Measurements from ENCODE around the gene SERTAD4. TPM values are rescaled to one million over a fixed set of nuclear protein-coding genes. Genes with fewer than 3 reads are reported as not detected.

Gene SERTAD4
- total and polyA plus RNA-seq, 2 experiments from 2014 or later = 0.97 to 1.0 TPM

- no peaks in the 10 kb centered on the region for H3K9me3 ChIP-seq (ENCODE audit: low read depth)
- DNase-seq = no peak
- no peak overlapping the region for H3K4me2 ChIP-seq (ENCODE audit: unreplicated experiment)
- no peaks in the 10 kb centered on the region for H3K79me2 ChIP-seq (ENCODE audit: insufficient read depth)
- H3K9ac ChIP-seq = no peak overlapping the region
- no peak overlapping the region for H2AFZ ChIP-seq
- H3K27me3 ChIP-seq (replicated peaks; ENCODE audit: insufficient read depth) = peaks cover 3% of the 10 kb centered on the region; the same call in 1 of the 2 replicates
- H3K4me3 ChIP-seq = no peak overlapping the region
- no peaks in the 10 kb centered on the region for H4K20me1 ChIP-seq (ENCODE audit: insufficient read depth)
- TF ChIP-seq EZH2 (IDR thresholded peaks at IDR 0.05; ENCODE audit: insufficient read depth, poor library complexity, severe bottlenecking) (no peak), EZH2phosphoT487 (IDR thresholded peaks at IDR 0.05; ENCODE audit: insufficient read depth, low read depth) (no peak)
- H3K27ac ChIP-seq = no peak overlapping the region
- H3K9me2 ChIP-seq (ENCODE audit: insufficient read depth) = no peaks in the 10 kb centered on the region
- in situ Hi-C loops (cut with MboI) = no loop called here
- WGBS, 2 experiments (ENCODE audit: low coverage in 1 of 2, low lambda C conversion rate in 2 of 2, missing lambda C conversion rate in 2 of 2) = 65 to 73% methylated on average over 4 of the region's 4 CpGs
- no peaks in the 10 kb centered on the region for H3F3A ChIP-seq (ENCODE audit: insufficient read depth)
- H3K36me3 ChIP-seq (ENCODE audit: low read depth) = no peaks in the 10 kb centered on the region
- no peaks in the 10 kb centered on the region for H3K4me1 ChIP-seq (ENCODE audit: insufficient read depth)
These were observed 14.5 kb upstream of the SERTAD4 start for GRCh38 chr1:210218047-210218446.

GRCh38 chr1:210222340-210223006 is 10.1 kb upstream of the SERTAD4 start:
- TF ChIP-seq EZH2 (IDR thresholded peaks at IDR 0.05; ENCODE audit: insufficient read depth, poor library complexity, severe bottlenecking) (no peak), EZH2phosphoT487 (IDR thresholded peaks at IDR 0.05; ENCODE audit: insufficient read depth, low read depth) (no peak)
- no peak overlapping the region for H3K4me2 ChIP-seq (ENCODE audit: unreplicated experiment)
- no peaks in the 10 kb centered on the region for H3K9me2 ChIP-seq (ENCODE audit: insufficient read depth)
- no peaks in the 10 kb centered on the region for H3F3A ChIP-seq (ENCODE audit: insufficient read depth)
- H3K27ac ChIP-seq = no peak overlapping the region
- H3K9me3 ChIP-seq (ENCODE audit: low read depth) = no peaks in the 10 kb centered on the region
- no peak for DNase-seq
- H4K20me1 ChIP-seq (ENCODE audit: insufficient read depth) = no peaks in the 10 kb centered on the region
- no peaks in the 10 kb centered on the region for H3K79me2 ChIP-seq (ENCODE audit: insufficient read depth)
- no peak overlapping the region for H2AFZ ChIP-seq
- H3K9ac ChIP-seq = no peak overlapping the region
- 44 to 45% methylated on average over 6 of the region's 6 CpGs for WGBS, 2 experiments (ENCODE audit: low coverage in 1 of 2, low lambda C conversion rate in 2 of 2, missing lambda C conversion rate in 2 of 2)
- in situ Hi-C loops (cut with MboI) = no loop called here
- no peaks in the 10 kb centered on the region for H3K36me3 ChIP-seq (ENCODE audit: low read depth)
- H3K4me1 ChIP-seq (ENCODE audit: insufficient read depth) = no peaks in the 10 kb centered on the region
- H3K27me3 ChIP-seq (replicated peaks; ENCODE audit: insufficient read depth) = 0 out of 2 replicates have a peak, but pooled peaks cover 7% of the 10 kb centered on the region
- no peak overlapping the region for H3K4me3 ChIP-seq

GRCh38 chr1:210223226-210223904 is 9.2 kb upstream of the SERTAD4 start:
- no peaks in the 10 kb centered on the region for H3K9me3 ChIP-seq (ENCODE audit: low read depth)
- H3K9ac ChIP-seq = no peak overlapping the region
- H3K79me2 ChIP-seq (ENCODE audit: insufficient read depth) = no peaks in the 10 kb centered on the region
- H3K4me3 ChIP-seq = no peak overlapping the region
- 0 out of 2 replicates have a peak, but pooled peaks cover 7% of the 10 kb centered on the region for H3K27me3 ChIP-seq (replicated peaks; ENCODE audit: insufficient read depth)
- WGBS, 2 experiments (ENCODE audit: low coverage in 1 of 2, low lambda C conversion rate in 2 of 2, missing lambda C conversion rate in 2 of 2) = 7 to 9% methylated on average over 5 of the region's 5 CpGs
- in situ Hi-C loops (cut with MboI) = no loop called here
- H3K4me2 ChIP-seq (ENCODE audit: unreplicated experiment) = no peak overlapping the region
- no peak overlapping the region for H3K27ac ChIP-seq
- no peak for DNase-seq
- no peaks in the 10 kb centered on the region for H3K4me1 ChIP-seq (ENCODE audit: insufficient read depth)
- no peaks in the 10 kb centered on the region for H3K9me2 ChIP-seq (ENCODE audit: insufficient read depth)
- H3F3A ChIP-seq (ENCODE audit: insufficient read depth) = no peaks in the 10 kb centered on the region
- no peak for TF ChIP-seq EZH2phosphoT487 (IDR thresholded peaks at IDR 0.05; ENCODE audit: insufficient read depth, low read depth)
- TF ChIP-seq EZH2 (IDR thresholded peaks at IDR 0.05; ENCODE audit: insufficient read depth, poor library complexity, severe bottlenecking) = no peak
- H3K36me3 ChIP-seq (ENCODE audit: low read depth) = no peaks in the 10 kb centered on the region
- no peak overlapping the region for H2AFZ ChIP-seq
- no peaks in the 10 kb centered on the region for H4K20me1 ChIP-seq (ENCODE audit: insufficient read depth)

GRCh38 chr1:210228158-210228557 is 4.4 kb upstream of the SERTAD4 start:
- Histone ChIP-seq H3K36me3 (ENCODE audit: low read depth) (no peaks in the 10 kb centered on the region), H3K9me2 (ENCODE audit: insufficient read depth) (no peaks in the 10 kb centered on the region), H3K4me1 (ENCODE audit: insufficient read depth) (0 out of 2 replicates have a peak, but pooled peaks cover 4% of the 10 kb centered on the region), H3K4me3 (no peak overlapping the region), H3F3A (ENCODE audit: insufficient read depth) (no peaks in the 10 kb centered on the region), H4K20me1 (ENCODE audit: insufficient read depth) (no peaks in the 10 kb centered on the region), H3K4me2 (ENCODE audit: unreplicated experiment) (no peak overlapping the region), H3K9ac (no peak overlapping the region), H3K79me2 (ENCODE audit: insufficient read depth) (no peaks in the 10 kb centered on the region), H3K27ac (no peak overlapping the region), H3K9me3 (ENCODE audit: low read depth) (no peaks in the 10 kb centered on the region), H2AFZ (no peak overlapping the region), H3K27me3 (replicated peaks; ENCODE audit: insufficient read depth) (0 out of 2 replicates have a peak, but pooled peaks cover 13% of the 10 kb centered on the region)
- in situ Hi-C loops (cut with MboI) = no loop called here
- 5 to 7% methylated on average over 1 of the region's 1 CpG for WGBS, 2 experiments (ENCODE audit: low coverage in 1 of 2, low lambda C conversion rate in 2 of 2, missing lambda C conversion rate in 2 of 2)
- no peak for DNase-seq
- TF ChIP-seq EZH2 (IDR thresholded peaks at IDR 0.05; ENCODE audit: insufficient read depth, poor library complexity, severe bottlenecking) (no peak), EZH2phosphoT487 (IDR thresholded peaks at IDR 0.05; ENCODE audit: insufficient read depth, low read depth) (no peak)

Data from GM23248 (cell line).